Measurements from ENCODE around the gene KCP.

KCP gene

GRCh38 chr7:128874140-128875031 is 36.1 kb downstream of the KCP start:
- no peak for DNase-seq (ENCODE audit: low spot score)

- DNase-seq (ENCODE audit: low spot score), result no peak
Observed at GRCh38 chr7:128873234-128873633, 37.3 kb downstream of the KCP start.

DNA sequence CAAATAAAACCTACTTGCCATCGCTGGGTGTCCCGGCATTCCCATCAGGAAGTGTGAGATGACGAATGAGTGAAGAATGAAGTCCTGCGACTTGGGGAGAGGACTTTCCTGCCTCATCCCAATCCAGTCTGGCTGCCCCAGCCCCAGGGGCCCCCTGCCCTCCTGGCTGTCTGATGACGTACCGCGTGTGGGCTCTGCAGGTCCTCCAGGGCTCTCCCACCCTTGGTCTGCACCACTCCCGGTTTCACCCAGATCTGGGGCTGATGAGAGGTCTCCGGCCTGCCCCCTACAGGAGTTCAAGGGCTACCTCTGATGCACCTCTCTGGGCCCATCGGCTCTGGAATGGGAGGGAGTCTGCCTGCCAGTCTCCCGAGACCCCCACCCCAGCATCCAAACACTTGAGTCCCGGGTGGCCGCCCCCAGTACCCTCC is 38.1 kb downstream of the KCP start:
- DNase-seq (ENCODE audit: low spot score), result no peak

- DNase-seq (ENCODE audit: low spot score), result no peak
Observed at GRCh38 chr7:128871050-128871449, 39.5 kb downstream of the KCP start.

- no peak for DNase-seq (ENCODE audit: low spot score)
Observed at GRCh38 chr7:128869944-128870285, 40.6 kb downstream of the KCP start.

- DNase-seq (ENCODE audit: low spot score), result peak; percentile 59
Observed at GRCh38 chr7:128869138-128869943, 41.2 kb downstream of the KCP start.

DNA sequence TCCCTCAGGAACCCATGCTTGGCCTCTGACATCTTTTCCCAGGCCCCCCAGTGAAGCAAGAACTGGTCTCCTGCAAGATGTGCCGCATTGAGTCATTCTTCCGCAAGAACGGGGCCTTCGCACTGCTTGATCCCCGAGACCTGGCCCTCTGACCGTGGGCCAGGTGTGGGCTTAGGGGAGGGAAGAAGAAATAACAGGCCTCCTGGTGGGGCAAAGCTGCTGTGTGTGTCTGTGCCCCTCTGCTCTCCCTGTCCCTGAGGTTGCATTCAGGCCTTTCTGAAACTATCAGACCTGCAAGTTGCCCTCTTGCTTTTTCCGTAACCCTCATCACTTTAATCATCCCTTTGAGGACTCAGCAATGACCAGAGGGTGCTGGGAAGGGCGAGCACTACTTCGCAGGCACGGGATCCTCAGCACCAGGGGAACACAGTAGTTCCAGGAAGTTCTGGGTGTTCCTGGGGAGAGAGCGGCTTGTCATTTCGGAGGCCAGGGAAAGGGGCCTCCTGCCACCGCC is 41.8 kb downstream of the KCP start:
- no peak for DNase-seq (ENCODE audit: low spot score)

- DNase-seq (ENCODE audit: low spot score), result no peak
Observed at GRCh38 chr7:128867842-128868623, 42.5 kb downstream of the KCP start.

GRCh38 chr7:128867241-128867640 is 43.3 kb downstream of the KCP start:
- DNase-seq (ENCODE audit: low spot score), result no peak

DNA sequence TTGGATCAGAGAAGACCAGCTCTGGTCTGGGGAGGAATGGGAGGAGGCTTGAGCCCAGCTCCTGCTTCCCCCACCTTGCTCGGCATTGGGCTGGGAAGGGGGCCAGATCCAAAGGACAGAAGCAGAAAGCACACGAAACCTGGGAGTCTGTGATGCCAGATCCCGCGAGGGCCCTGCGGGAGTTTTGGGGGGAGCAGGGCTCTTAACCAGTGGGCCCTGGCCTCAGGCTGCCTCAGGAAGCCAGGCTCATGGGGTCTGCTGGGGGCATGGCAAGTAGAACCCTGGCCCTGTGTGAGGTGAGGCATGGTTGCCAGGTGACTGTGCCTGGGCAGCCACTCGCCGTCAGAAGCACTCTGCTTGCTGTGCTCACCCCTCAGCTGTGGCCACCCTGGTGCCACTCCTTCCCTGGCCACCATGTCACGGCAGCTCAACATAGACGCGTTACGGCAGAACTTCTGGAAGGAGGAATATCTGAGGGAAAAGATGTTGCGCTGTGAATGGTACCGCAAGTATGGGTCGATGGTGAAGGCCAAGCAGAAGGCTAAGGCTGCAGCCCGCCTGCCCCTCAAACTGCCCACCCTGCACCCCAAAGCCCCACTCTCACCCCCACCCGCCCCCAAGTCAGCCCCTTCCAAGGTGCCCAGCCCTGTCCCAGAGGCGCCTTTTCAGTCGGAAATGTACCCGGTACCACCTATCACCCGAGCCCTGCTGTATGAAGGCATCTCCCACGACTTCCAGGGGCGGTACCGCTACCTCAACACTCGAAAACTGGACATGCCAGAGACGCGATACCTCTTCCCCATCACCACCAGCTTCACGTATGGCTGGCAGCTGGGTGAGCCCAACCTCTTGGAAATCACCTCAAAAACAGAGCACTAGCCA is 44.3 kb downstream of the KCP start:
- DNase-seq (ENCODE audit: low spot score), result no peak

DNA sequence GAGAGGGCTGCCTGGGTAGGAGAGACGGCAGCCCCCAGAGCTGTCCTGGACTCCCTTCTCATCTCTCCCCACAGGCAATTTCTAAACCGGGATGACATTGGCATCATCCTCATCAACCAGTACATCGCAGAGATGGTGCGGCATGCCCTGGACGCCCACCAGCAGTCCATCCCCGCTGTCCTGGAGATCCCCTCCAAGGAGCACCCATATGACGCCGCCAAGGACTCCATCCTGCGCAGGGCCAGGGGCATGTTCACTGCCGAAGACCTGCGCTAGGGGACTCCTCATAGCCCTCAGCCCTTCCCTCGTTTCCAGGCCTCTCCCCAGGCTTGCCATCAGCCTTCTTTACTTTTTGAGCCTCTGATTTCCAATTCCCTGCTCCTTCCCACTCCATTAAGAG is 45.2 kb downstream of the KCP start:
- DNase-seq (ENCODE audit: low spot score), result no peak

- peak; percentile 92 for DNase-seq (ENCODE audit: low spot score)
Observed at GRCh38 chr7:128863433-128863989, 47.0 kb downstream of the KCP start.

GRCh38 chr7:128862571-128863432 is 47.7 kb downstream of the KCP start, which contains the start of gene ATP6V1F:
ATP6V1F (plus strand) TSS chr7:128862856; CDS start chr7:128862905, 49 bp downstream.
- DNase-seq (ENCODE audit: low spot score), result peak; percentile 99

DNA sequence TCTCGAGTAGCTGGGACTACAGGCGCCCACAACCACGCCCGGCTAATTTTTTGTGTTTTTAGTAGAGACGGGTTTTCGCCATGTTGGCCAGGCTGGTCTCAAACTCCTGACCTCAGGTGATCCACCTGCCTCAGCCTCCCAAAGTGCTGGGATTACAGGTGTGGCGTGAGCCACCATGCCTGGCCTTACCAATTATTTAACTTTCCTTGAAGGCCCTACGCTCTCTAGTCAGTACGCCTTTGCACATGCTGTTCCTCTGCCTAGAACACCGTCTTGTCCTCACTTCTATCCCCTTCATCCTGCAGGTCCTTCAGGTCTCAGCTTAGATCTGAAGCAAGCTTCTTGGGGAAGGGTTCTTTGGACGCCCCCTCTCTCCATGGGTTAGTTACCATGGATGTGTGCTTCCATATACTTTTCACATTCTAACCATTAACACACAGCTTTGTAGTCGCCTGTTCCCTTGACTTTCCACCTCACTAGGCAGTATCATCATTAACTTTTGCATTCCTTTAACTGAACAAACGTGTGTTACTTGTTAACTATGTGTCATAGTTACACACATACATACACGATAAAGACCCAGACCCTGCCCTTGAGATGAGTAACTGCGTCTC is 48.4 kb downstream of the KCP start:
- DNase-seq (ENCODE audit: low spot score), result no peak

- DNase-seq (ENCODE audit: low spot score), result no peak
Observed at GRCh38 chr7:128860158-128861073, 50.1 kb downstream of the KCP start.

- DNase-seq (ENCODE audit: low spot score), result no peak
Observed at GRCh38 chr7:128859232-128860157, 51.0 kb downstream of the KCP start.

All from RKO (cell line).